ENCODE results near the gene OR4C3.
A peak's percentile ranks its signal among the peaks of the same experiment; 100 is the strongest.
"Not testable (repeated sequence)": the region's sequence is repeated elsewhere in the genome, so short reads cannot be mapped to it uniquely, and the experiment has no call there.

The OR4C3 gene

GRCh38 chr11:48324620-48325019, at the start of gene OR4C3:
TSS of gene OR4C3 (plus strand) at chr11:48324920. CDS start at chr11:48325022, 102 bp downstream.
- DNase-seq, result not testable (repeated sequence)

- no peak for DNase-seq
Measured at GRCh38 chr11:48305923-48306322, 18.8 kb upstream of the OR4C3 start, which contains the start of gene OR4S1. TSS of gene OR4S1 (plus strand) at chr11:48306223. CDS start at chr11:48306223, 0 bp downstream.

- peak; percentile 54 to 58 for DNase-seq
Measured at GRCh38 chr11:48307760-48308386, 16.8 kb upstream of the OR4C3 start.

- DNase-seq, result not testable (repeated sequence)
Measured at GRCh38 chr11:48313590-48313989, 11.1 kb upstream of the OR4C3 start.

GRCh38 chr11:48319813-48320212, 4.9 kb upstream of the OR4C3 start:
- not testable (repeated sequence) for DNase-seq

GRCh38 chr11:48341466-48341865, 16.7 kb downstream of the OR4C3 start:
- no peak for DNase-seq

- DNase-seq, result not testable (repeated sequence)
Measured at GRCh38 chr11:48342505-48342904, 17.8 kb downstream of the OR4C3 start.

- DNase-seq, result not testable (repeated sequence)
Measured at GRCh38 chr11:48346286-48346685, 21.6 kb downstream of the OR4C3 start.

GRCh38 chr11:48354013-48354412, 29.3 kb downstream of the OR4C3 start:
- DNase-seq, result no peak

- no peak for DNase-seq
Measured at GRCh38 chr11:48354677-48355076, 30.0 kb downstream of the OR4C3 start.

- DNase-seq, result not testable (repeated sequence)
Measured at GRCh38 chr11:48361289-48361688, 36.6 kb downstream of the OR4C3 start.

- DNase-seq, result no peak
Measured at GRCh38 chr11:48366365-48366764, 41.6 kb downstream of the OR4C3 start, which contains the start of gene OR4C5. TSS of gene OR4C5 (minus strand) at chr11:48366465. CDS start at chr11:48366465, 0 bp downstream.

Measured in SHP77 (cell line).